ENCODE results near the gene CEP290. TPM values are rescaled to one million over a fixed set of nuclear protein-coding genes. Genes with fewer than 3 reads are reported as not detected.

CEP290 gene
- total RNA-seq, 1 donor from 2014 or later: 15.4 TPM

DNA sequence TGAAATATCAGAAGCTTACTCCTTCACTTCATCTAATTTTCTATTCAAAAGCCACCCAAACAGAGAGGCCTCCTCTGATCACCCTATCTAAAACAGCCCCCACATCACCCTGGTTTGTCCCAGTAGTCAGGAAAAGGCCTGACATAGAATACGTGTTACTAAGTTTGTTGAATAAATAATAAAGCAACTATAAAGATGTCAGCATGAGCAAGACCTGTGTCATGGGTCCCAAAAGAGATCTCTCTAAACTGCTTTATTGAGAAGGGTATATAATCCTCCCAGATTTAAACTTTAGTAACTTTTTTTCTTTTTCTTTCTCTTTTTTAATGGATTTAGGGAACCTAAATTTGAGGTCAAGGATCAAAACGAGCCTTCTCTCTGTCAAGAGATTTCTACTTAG, 85.3 kb downstream of the CEP290 start:
- Mint-ChIP-seq H3K9me3 (ENCODE audit: unreplicated experiment) (no peaks in the 10 kb centered on the region), H3K27me3 (ENCODE audit: unreplicated experiment) (no peaks in the 10 kb centered on the region), H3K27ac (ENCODE audit: unreplicated experiment) (no peak overlapping the region), H3K36me3 (ENCODE audit: unreplicated experiment) (peaks cover 32% of the 10 kb centered on the region), H3K4me1 (ENCODE audit: unreplicated experiment) (no peaks in the 10 kb centered on the region), H3K4me3 (ENCODE audit: unreplicated experiment) (no peak overlapping the region)
- TF ChIP-seq CTCF (IDR thresholded peaks at IDR 0.05): no peak
- DNase-seq (ENCODE audit: extremely low spot score, unreplicated experiment): no peak

DNA sequence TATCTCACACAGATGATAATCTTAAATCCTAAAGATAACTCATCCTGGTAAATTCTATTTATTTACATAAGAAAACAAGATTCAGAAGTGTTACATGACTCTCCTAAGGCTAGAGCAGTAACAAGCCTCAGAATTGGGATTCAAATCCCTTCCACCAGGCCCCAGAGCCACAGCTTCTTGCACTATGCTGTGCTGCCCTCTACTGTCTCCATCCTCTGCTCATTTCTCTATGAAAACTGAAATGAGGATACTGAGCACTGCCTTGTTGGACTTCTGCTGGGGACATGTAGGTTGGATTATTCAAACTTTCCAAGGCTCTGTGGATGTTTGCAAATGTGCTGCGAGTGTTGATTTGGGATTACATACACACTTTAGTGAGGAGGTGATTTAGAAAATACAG, 89.2 kb downstream of the CEP290 start:
- DNase-seq (ENCODE audit: extremely low spot score, unreplicated experiment): no peak
- no peak overlapping the region for H3K4me3 Mint-ChIP-seq (ENCODE audit: unreplicated experiment)
- H3K27me3 Mint-ChIP-seq (ENCODE audit: unreplicated experiment): no peaks in the 10 kb centered on the region
- no peak overlapping the region for H3K27ac Mint-ChIP-seq (ENCODE audit: unreplicated experiment)
- no peaks in the 10 kb centered on the region for H3K4me1 Mint-ChIP-seq (ENCODE audit: unreplicated experiment)
- peak; percentile 63 for TF ChIP-seq CTCF (IDR thresholded peaks at IDR 0.05)
- H3K9me3 Mint-ChIP-seq (ENCODE audit: unreplicated experiment): no peaks in the 10 kb centered on the region
- H3K36me3 Mint-ChIP-seq (ENCODE audit: unreplicated experiment): peaks cover 21% of the 10 kb centered on the region

GRCh38 chr12:88044035-88044434, 97.9 kb downstream of the CEP290 start:
- no peaks in the 10 kb centered on the region for H3K9me3 Mint-ChIP-seq (ENCODE audit: unreplicated experiment)
- DNase-seq (ENCODE audit: extremely low spot score, unreplicated experiment): no peak
- H3K4me3 Mint-ChIP-seq (ENCODE audit: unreplicated experiment): no peak overlapping the region
- H3K4me1 Mint-ChIP-seq (ENCODE audit: unreplicated experiment): peaks cover 14% of the 10 kb centered on the region
- H3K36me3 Mint-ChIP-seq (ENCODE audit: unreplicated experiment): peaks cover 42% of the 10 kb centered on the region
- TF ChIP-seq CTCF (IDR thresholded peaks at IDR 0.05): no peak
- no peaks in the 10 kb centered on the region for H3K27me3 Mint-ChIP-seq (ENCODE audit: unreplicated experiment)
- H3K27ac Mint-ChIP-seq (ENCODE audit: unreplicated experiment): no peak overlapping the region

DNA sequence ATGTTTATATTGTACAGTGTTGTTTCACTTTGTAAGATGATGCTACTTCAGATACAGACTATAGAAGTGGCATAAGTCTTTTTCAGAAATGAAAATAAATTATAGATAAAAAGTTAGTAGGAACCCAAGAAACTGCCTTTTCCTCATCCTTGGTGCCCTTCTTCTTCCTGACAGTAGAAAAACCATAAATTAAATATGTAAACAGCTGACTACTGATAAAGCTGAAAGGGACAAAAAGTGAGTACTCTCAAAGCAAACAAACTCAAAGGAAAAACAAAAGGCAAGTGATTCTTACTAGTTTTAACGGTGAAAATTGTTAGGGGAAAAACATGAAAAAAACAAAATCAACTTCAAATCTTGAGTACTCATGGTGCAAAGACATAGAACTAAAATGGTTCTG, 104.1 kb downstream of the CEP290 start:
- H3K27ac Mint-ChIP-seq (ENCODE audit: unreplicated experiment): no peak overlapping the region
- TF ChIP-seq CTCF (IDR thresholded peaks at IDR 0.05): no peak
- no peaks in the 10 kb centered on the region for H3K9me3 Mint-ChIP-seq (ENCODE audit: unreplicated experiment)
- peaks cover 3% of the 10 kb centered on the region for H3K36me3 Mint-ChIP-seq (ENCODE audit: unreplicated experiment)
- no peaks in the 10 kb centered on the region for H3K27me3 Mint-ChIP-seq (ENCODE audit: unreplicated experiment)
- H3K4me1 Mint-ChIP-seq (ENCODE audit: unreplicated experiment): peaks cover 49% of the 10 kb centered on the region
- no peak overlapping the region for H3K4me3 Mint-ChIP-seq (ENCODE audit: unreplicated experiment)
- no peak for DNase-seq (ENCODE audit: extremely low spot score, unreplicated experiment)

GRCh38 chr12:88036353-88036965, 105.4 kb downstream of the CEP290 start:
- Mint-ChIP-seq H3K9me3 (ENCODE audit: unreplicated experiment) (no peaks in the 10 kb centered on the region), H3K27me3 (ENCODE audit: unreplicated experiment) (no peaks in the 10 kb centered on the region), H3K36me3 (ENCODE audit: unreplicated experiment) (peaks cover 3% of the 10 kb centered on the region), H3K27ac (ENCODE audit: unreplicated experiment) (peak overlapping the region; percentile 12), H3K4me1 (ENCODE audit: unreplicated experiment) (peaks cover 49% of the 10 kb centered on the region), H3K4me3 (ENCODE audit: unreplicated experiment) (peak overlapping the region; percentile 96)
- DNase-seq (ENCODE audit: extremely low spot score, unreplicated experiment): no peak
- no peak for TF ChIP-seq CTCF (IDR thresholded peaks at IDR 0.05)
